Measurements from ENCODE around the gene MFSD1. TPM values are rescaled to one million over a fixed set of nuclear protein-coding genes. Genes with fewer than 3 reads are reported as not detected.

MFSD1 gene
- total and polyA plus RNA-seq, 5 donors from 2014 or later = 23.3 to 65.8 (median 52.9) TPM

DNA sequence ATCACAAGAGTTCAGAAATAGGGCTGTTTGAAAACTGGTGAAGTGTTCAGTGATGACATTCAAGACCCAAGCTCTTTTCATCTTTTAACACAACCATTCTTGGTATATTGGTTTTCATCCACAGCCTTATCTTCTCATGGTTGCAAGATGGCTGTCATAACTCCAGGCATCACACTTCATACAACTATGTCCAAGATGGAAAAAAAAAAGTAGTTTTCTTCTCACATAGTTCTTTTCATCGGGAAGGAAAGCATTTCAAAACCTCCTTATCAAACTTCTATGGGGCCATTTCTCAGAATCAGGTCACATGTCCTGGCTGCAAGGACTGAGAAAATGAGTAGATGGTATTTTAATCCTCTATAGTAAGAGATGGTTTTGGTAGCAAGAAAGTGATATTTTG is 21.1 kb upstream of the MFSD1 start:
- ATAC-seq (ENCODE audit: low read depth in 2 of 2) = no peak
- H3K27ac Mint-ChIP-seq = no peak overlapping the region
- H3K9me3 Mint-ChIP-seq = peaks cover 0 to 1% (median 0%) of the 10 kb centered on the region in 7 donors
- no peak overlapping the region for H3K27ac ChIP-seq (ENCODE audit: insufficient read depth, low read length, poor library complexity, severe bottlenecking)
- no peaks in the 10 kb centered on the region for H3K4me1 Mint-ChIP-seq
- peaks cover 4% of the 10 kb centered on the region for H3K36me3 Mint-ChIP-seq
- no peaks in the 10 kb centered on the region for H3K27me3 ChIP-seq (ENCODE audit: control insufficient read depth, insufficient read depth, low read length)
- no peaks in the 10 kb centered on the region for H3K9me3 ChIP-seq (ENCODE audit: control insufficient read depth in 2 of 2, low read length in 2 of 2)
- no peak for DNase-seq
- H3K4me1 ChIP-seq (ENCODE audit: control insufficient read depth, insufficient read depth, low read length, poor library complexity, severe bottlenecking) = no peaks in the 10 kb centered on the region
- peaks cover 15% of the 10 kb centered on the region for H3K27me3 Mint-ChIP-seq
- H3K4me3 ChIP-seq (ENCODE audit: low read depth, low read length) = no peak overlapping the region
- H3K36me3 ChIP-seq (ENCODE audit: control insufficient read depth, insufficient read depth, low read length) = no peaks in the 10 kb centered on the region
- no peak overlapping the region for H3K4me3 Mint-ChIP-seq

- DNase-seq (no peak), ATAC-seq (ENCODE audit: low read depth in 2 of 2) (no peak)
- no peaks in the 10 kb centered on the region for H3K4me1 ChIP-seq (ENCODE audit: control insufficient read depth, insufficient read depth, low read length, poor library complexity, severe bottlenecking)
- no peak overlapping the region for H3K27ac Mint-ChIP-seq
- no peaks in the 10 kb centered on the region for H3K27me3 ChIP-seq (ENCODE audit: control insufficient read depth, insufficient read depth, low read length)
- H3K4me3 ChIP-seq (ENCODE audit: low read depth, low read length) = no peak overlapping the region
- no peaks in the 10 kb centered on the region for H3K4me1 Mint-ChIP-seq
- peaks cover 15% of the 10 kb centered on the region for H3K27me3 Mint-ChIP-seq
- no peak overlapping the region for H3K4me3 Mint-ChIP-seq
- no peak overlapping the region for H3K27ac ChIP-seq (ENCODE audit: insufficient read depth, low read length, poor library complexity, severe bottlenecking)
- H3K9me3 ChIP-seq (ENCODE audit: control insufficient read depth in 2 of 2, low read length in 2 of 2) = no peaks in the 10 kb centered on the region
- no peaks in the 10 kb centered on the region for H3K36me3 ChIP-seq (ENCODE audit: control insufficient read depth, insufficient read depth, low read length)
- peaks cover 0 to 1% (median 0%) of the 10 kb centered on the region in 7 donors for H3K9me3 Mint-ChIP-seq
- peaks cover 4% of the 10 kb centered on the region for H3K36me3 Mint-ChIP-seq
These were observed 20.7 kb upstream of the MFSD1 start for GRCh38 chr3:158781191-158781590.

GRCh38 chr3:158781849-158782248 is 20.0 kb upstream of the MFSD1 start:
- Mint-ChIP-seq H3K4me3 (no peak overlapping the region), H3K27me3 (peaks cover 15% of the 10 kb centered on the region), H3K4me1 (no peaks in the 10 kb centered on the region)

GRCh38 chr3:158782283-158782989 is 19.4 kb upstream of the MFSD1 start:
- Mint-ChIP-seq H3K4me1 (no peaks in the 10 kb centered on the region), H3K9me3 (no peaks in the 10 kb centered on the region), H3K27me3 (peaks cover 15% of the 10 kb centered on the region), H3K27ac (no peak overlapping the region), H3K4me3 (no peak overlapping the region), H3K36me3 (peaks cover 4% of the 10 kb centered on the region)
- Histone ChIP-seq H3K9me3 (ENCODE audit: control insufficient read depth in 2 of 2, low read length in 2 of 2) (no peaks in the 10 kb centered on the region), H3K27ac (ENCODE audit: insufficient read depth, low read length, poor library complexity, severe bottlenecking) (no peak overlapping the region), H3K27me3 (ENCODE audit: control insufficient read depth, insufficient read depth, low read length) (no peaks in the 10 kb centered on the region), H3K4me3 (ENCODE audit: low read depth, low read length) (no peak overlapping the region), H3K36me3 (ENCODE audit: control insufficient read depth, insufficient read depth, low read length) (no peaks in the 10 kb centered on the region), H3K4me1 (ENCODE audit: control insufficient read depth, insufficient read depth, low read length, poor library complexity, severe bottlenecking) (no peaks in the 10 kb centered on the region)
- DNase-seq = no peak
- ATAC-seq (ENCODE audit: low read depth in 2 of 2) = no peak

More at GRCh38 chr3:158781849-158782248, 20.0 kb upstream of the MFSD1 start:
- Histone ChIP-seq H3K27me3 (ENCODE audit: control insufficient read depth, insufficient read depth, low read length) (no peaks in the 10 kb centered on the region), H3K36me3 (ENCODE audit: control insufficient read depth, insufficient read depth, low read length) (no peaks in the 10 kb centered on the region), H3K4me1 (ENCODE audit: control insufficient read depth, insufficient read depth, low read length, poor library complexity, severe bottlenecking) (no peaks in the 10 kb centered on the region), H3K4me3 (ENCODE audit: low read depth, low read length) (no peak overlapping the region), H3K27ac (ENCODE audit: insufficient read depth, low read length, poor library complexity, severe bottlenecking) (no peak overlapping the region), H3K9me3 (ENCODE audit: control insufficient read depth in 2 of 2, low read length in 2 of 2) (no peaks in the 10 kb centered on the region)
- DNase-seq (no peak), ATAC-seq (ENCODE audit: low read depth in 2 of 2) (no peak)
- peaks cover 0 to 1% (median 0%) of the 10 kb centered on the region in 7 donors for H3K9me3 Mint-ChIP-seq
- peaks cover 4% of the 10 kb centered on the region for H3K36me3 Mint-ChIP-seq
- no peak overlapping the region for H3K27ac Mint-ChIP-seq

- H3K9me3 Mint-ChIP-seq = no peaks in the 10 kb centered on the region
- ATAC-seq (ENCODE audit: low read depth in 2 of 2) (no peak), DNase-seq (no peak)
- H3K36me3 Mint-ChIP-seq = peaks cover 4% of the 10 kb centered on the region
- Histone ChIP-seq H3K27ac (ENCODE audit: insufficient read depth, low read length, poor library complexity, severe bottlenecking) (no peak overlapping the region), H3K27me3 (ENCODE audit: control insufficient read depth, insufficient read depth, low read length) (no peaks in the 10 kb centered on the region), H3K36me3 (ENCODE audit: control insufficient read depth, insufficient read depth, low read length) (no peaks in the 10 kb centered on the region), H3K4me3 (ENCODE audit: low read depth, low read length) (no peak overlapping the region), H3K4me1 (ENCODE audit: control insufficient read depth, insufficient read depth, low read length, poor library complexity, severe bottlenecking) (no peaks in the 10 kb centered on the region), H3K9me3 (ENCODE audit: control insufficient read depth in 2 of 2, low read length in 2 of 2) (no peaks in the 10 kb centered on the region)
- peaks cover 15% of the 10 kb centered on the region for H3K27me3 Mint-ChIP-seq
- H3K27ac Mint-ChIP-seq = no peak overlapping the region
- H3K4me1 Mint-ChIP-seq = no peaks in the 10 kb centered on the region
- no peak overlapping the region for H3K4me3 Mint-ChIP-seq
These were observed 18.8 kb upstream of the MFSD1 start for GRCh38 chr3:158783051-158783450.

DNA sequence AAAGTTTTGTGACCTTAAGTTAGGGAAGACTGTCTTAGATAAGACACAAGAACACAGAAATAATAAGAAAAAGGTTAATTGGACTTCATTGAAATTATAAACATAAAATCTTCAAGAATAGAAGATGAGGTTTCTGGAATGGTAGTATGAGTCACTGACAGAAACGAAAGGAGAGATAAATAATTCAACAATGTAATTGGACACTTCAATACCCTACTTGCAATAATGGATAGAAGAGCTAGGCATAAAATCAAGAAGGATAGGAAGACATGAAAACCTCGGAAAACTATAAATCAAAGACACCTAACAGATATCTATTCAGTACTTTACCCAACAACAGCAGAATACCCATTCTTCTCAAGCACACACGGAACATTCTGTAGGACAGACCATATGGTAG is 15.9 kb upstream of the MFSD1 start:
- H3K36me3 ChIP-seq (ENCODE audit: control insufficient read depth, insufficient read depth, low read length) = no peaks in the 10 kb centered on the region
- H3K27ac Mint-ChIP-seq = no peak overlapping the region
- DNase-seq (no peak), ATAC-seq (ENCODE audit: low read depth in 2 of 2) (no peak)
- no peaks in the 10 kb centered on the region for H3K9me3 ChIP-seq (ENCODE audit: control insufficient read depth in 2 of 2, low read length in 2 of 2)
- no peaks in the 10 kb centered on the region for H3K27me3 ChIP-seq (ENCODE audit: control insufficient read depth, insufficient read depth, low read length)
- H3K27me3 Mint-ChIP-seq = peaks cover 15% of the 10 kb centered on the region
- H3K4me3 ChIP-seq (ENCODE audit: low read depth, low read length) = no peak overlapping the region
- no peaks in the 10 kb centered on the region for H3K4me1 ChIP-seq (ENCODE audit: control insufficient read depth, insufficient read depth, low read length, poor library complexity, severe bottlenecking)
- peaks cover 4% of the 10 kb centered on the region for H3K36me3 Mint-ChIP-seq
- no peaks in the 10 kb centered on the region for H3K9me3 Mint-ChIP-seq
- H3K4me3 Mint-ChIP-seq = no peak overlapping the region
- H3K4me1 Mint-ChIP-seq = peaks cover 0 to under 1% (median 0%) of the 10 kb centered on the region in 4 donors
- H3K27ac ChIP-seq (ENCODE audit: insufficient read depth, low read length, poor library complexity, severe bottlenecking) = no peak overlapping the region

GRCh38 chr3:158788446-158788845 is 13.4 kb upstream of the MFSD1 start:
- ATAC-seq (ENCODE audit: low read depth in 2 of 2) (no peak), DNase-seq (no peak)
- H3K4me3 ChIP-seq (ENCODE audit: low read depth, low read length) = no peak overlapping the region
- Mint-ChIP-seq H3K27ac (no peak overlapping the region), H3K27me3 (peaks cover 17% of the 10 kb centered on the region), H3K4me3 (no peak overlapping the region), H3K36me3 (no peaks in the 10 kb centered on the region), H3K4me1 (peaks cover 3 to 5% (median 4%) of the 10 kb centered on the region in 4 donors), H3K9me3 (no peaks in the 10 kb centered on the region)
- H3K4me1 ChIP-seq (ENCODE audit: control insufficient read depth, insufficient read depth, low read length, poor library complexity, severe bottlenecking) = no peaks in the 10 kb centered on the region
- H3K27ac ChIP-seq (ENCODE audit: insufficient read depth, low read length, poor library complexity, severe bottlenecking) = no peak overlapping the region
- no peaks in the 10 kb centered on the region for H3K36me3 ChIP-seq (ENCODE audit: control insufficient read depth, insufficient read depth, low read length)
- no peaks in the 10 kb centered on the region for H3K9me3 ChIP-seq (ENCODE audit: control insufficient read depth in 2 of 2, low read length in 2 of 2)
- H3K27me3 ChIP-seq (ENCODE audit: control insufficient read depth, insufficient read depth, low read length) = no peaks in the 10 kb centered on the region

DNA sequence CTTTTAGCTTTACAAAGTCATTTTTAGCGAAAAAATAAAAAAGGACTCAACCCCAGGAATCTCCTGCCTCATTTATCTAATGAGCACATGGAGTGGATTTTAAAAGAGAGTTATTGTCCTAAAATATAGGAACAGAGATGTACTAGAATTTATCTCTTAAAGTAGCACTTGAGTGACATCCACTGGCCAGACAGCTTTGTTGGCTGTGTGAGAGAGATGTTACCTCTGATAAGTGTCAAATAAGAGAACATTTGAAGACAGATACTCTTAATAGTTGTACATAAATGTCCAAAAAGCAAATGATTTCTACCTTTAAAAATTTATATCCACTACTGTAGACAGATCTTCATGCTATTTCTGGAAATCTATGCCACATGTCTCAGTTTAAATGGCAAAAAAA is 12.3 kb upstream of the MFSD1 start:
- Histone ChIP-seq H3K4me3 (ENCODE audit: low read depth, low read length) (no peak overlapping the region), H3K27ac (ENCODE audit: insufficient read depth, low read length, poor library complexity, severe bottlenecking) (no peak overlapping the region), H3K9me3 (ENCODE audit: control insufficient read depth in 2 of 2, low read length in 2 of 2) (peaks cover 0 to 4% of the 10 kb centered on the region in 2 experiments), H3K27me3 (ENCODE audit: control insufficient read depth, insufficient read depth, low read length) (peaks cover 3% of the 10 kb centered on the region), H3K4me1 (ENCODE audit: control insufficient read depth, insufficient read depth, low read length, poor library complexity, severe bottlenecking) (no peaks in the 10 kb centered on the region), H3K36me3 (ENCODE audit: control insufficient read depth, insufficient read depth, low read length) (no peaks in the 10 kb centered on the region)
- ATAC-seq (ENCODE audit: low read depth in 2 of 2) (no peak), DNase-seq (peak in 1 of 3 donors; percentile 28)
- no peak overlapping the region for H3K27ac Mint-ChIP-seq
- peaks cover 18% of the 10 kb centered on the region for H3K27me3 Mint-ChIP-seq
- no peaks in the 10 kb centered on the region for H3K36me3 Mint-ChIP-seq
- H3K9me3 Mint-ChIP-seq = no peaks in the 10 kb centered on the region
- H3K4me1 Mint-ChIP-seq = peaks cover 3 to 5% (median 4%) of the 10 kb centered on the region in 4 donors
- no peak overlapping the region for H3K4me3 Mint-ChIP-seq

All from CD4-positive, CD25-positive, alpha-beta regulatory T cell (primary cell).